Measurements from ENCODE around the gene MXRA7. TPM values are rescaled to one million over a fixed set of nuclear protein-coding genes. Genes with fewer than 3 reads are reported as not detected.

Gene MXRA7
- total and polyA plus RNA-seq, 2 donors (not counting 3 experiments of a cell fraction or from before 2014, with no cell fraction given), result 49.5 to 95.8 TPM

- BruUV-seq (replicated peaks), result no TSS peak
- TF ChIP-seq CTCF (IDR thresholded peaks at IDR 0.05; ENCODE audit: extremely low read depth in 1 of 2, insufficient read depth in 1 of 2, low read depth in 1 of 2, low read length in 2 of 2) (no peak), JUN (IDR thresholded peaks at IDR 0.05; ENCODE audit: borderline replicate concordance, insufficient read depth, insufficient read length, low read depth) (no peak), POLR2A (IDR thresholded peaks at IDR 0.05; ENCODE audit: low read depth, low read length) (no peak), MAX (IDR thresholded peaks at IDR 0.05; ENCODE audit: insufficient read depth, insufficient read length) (no peak), POLR2AphosphoS5 (IDR thresholded peaks at IDR 0.05; ENCODE audit: insufficient read depth, low read depth, low read length) (no peak), GATA2 (IDR thresholded peaks at IDR 0.05; ENCODE audit: insufficient read depth, insufficient read length, low read depth, low read length) (no peak), EZH2 (IDR thresholded peaks at IDR 0.05; ENCODE audit: borderline replicate concordance, low read depth, low read length, severe bottlenecking) (no peak)
- no peaks in the 10 kb centered on the region for H3K36me3 ChIP-seq (ENCODE audit: control insufficient read depth in 2 of 2, extremely low read depth in 1 of 2, insufficient read depth in 2 of 2, low read length in 2 of 2)
- dilution Hi-C loops (cut with MboI; ENCODE audit: extremely low pct_ligation_motif_present, low sequenced_read_pairs), result no loop called here
- no peak overlapping the region for H3K4me2 ChIP-seq (ENCODE audit: insufficient read depth, low read length)
- ChIA-PET POLR2A (no interaction called here), CTCF (no interaction called here)
- peaks cover 3 to 9% of the 10 kb centered on the region in 2 experiments for H3K27me3 ChIP-seq (ENCODE audit: control insufficient read depth in 2 of 2, insufficient read depth in 2 of 2, low read length in 2 of 2)
- H3K27ac ChIP-seq (ENCODE audit: insufficient read depth, low read depth, low read length), result no peak overlapping the region
- no peak overlapping the region for H2AFZ ChIP-seq (ENCODE audit: low read depth, low read length)
- FAIRE-seq (no peak), DNase-seq (ENCODE audit: low read depth, low spot score) (no peak)
- no peaks in the 10 kb centered on the region for H4K20me1 ChIP-seq (replicated peaks; ENCODE audit: control insufficient read depth, extremely low read depth, insufficient read depth, low read length)
- no peak overlapping the region for H3K4me3 ChIP-seq (replicated peaks in 1 of 3; ENCODE audit: insufficient read depth in 1 of 3, low read depth in 1 of 3, low read length in 3 of 3)
- intact Hi-C loops (cut with micrococcal nuclease), result no loop called here
- no peaks in the 10 kb centered on the region for H3K9me1 ChIP-seq (replicated peaks; ENCODE audit: control insufficient read depth, extremely low read depth, insufficient read depth, low read length)
- no peak overlapping the region for H3K9ac ChIP-seq (replicated peaks; ENCODE audit: extremely low read depth, insufficient read depth, low read length)
- H3K4me1 ChIP-seq (ENCODE audit: control insufficient read depth, extremely low read depth, insufficient read depth, low read length), result no peaks in the 10 kb centered on the region
- no peaks in the 10 kb centered on the region for H3K9me3 ChIP-seq (replicated peaks; ENCODE audit: control insufficient read depth, insufficient read depth, low read length)
- H3K79me2 ChIP-seq (ENCODE audit: control insufficient read depth, insufficient read depth, low read length), result no peaks in the 10 kb centered on the region
Measured at GRCh38 chr17:76644995-76645394, 65.8 kb downstream of the MXRA7 start.
